Activated T-cell treated with anti-CD3 and anti-CD28 coated beads, Interleukin-2, amount 50 U/mL, for 24 hours (primary cell): ENCODE results near the gene GLRA3.

Experiments
- DNase-seq: peaks from one replicate; pipeline ENCODE4 v3.0.0-alpha.2; 2020
- H3K27ac Mint-ChIP-seq: 2 replicates; pipeline ENCODE4 v1.8.0; 2020; ENCODE audit warnings: mild to moderate bottlenecking, mixed read lengths
- H3K27me3 Mint-ChIP-seq: 2 replicates; pipeline ENCODE4 v1.8.0; 2020; ENCODE audit warnings: mixed read lengths
- H3K36me3 Mint-ChIP-seq: 2 replicates; pipeline ENCODE4 v1.8.0; 2020; ENCODE audit warnings: low read depth, mixed read lengths
- H3K4me1 Mint-ChIP-seq: 2 replicates; pipeline ENCODE4 v1.8.0; 2020; ENCODE audit warnings: low read depth, mixed read lengths
- H3K4me3 Mint-ChIP-seq: 2 replicates; pipeline ENCODE4 v1.8.0; 2020; ENCODE audit warnings: mild to moderate bottlenecking, moderate library complexity, mixed read lengths
- H3K9me3 Mint-ChIP-seq: 2 replicates; pipeline ENCODE4 v1.8.0; 2020; ENCODE audit warnings: mixed read lengths

The GLRA3 gene

DNA sequence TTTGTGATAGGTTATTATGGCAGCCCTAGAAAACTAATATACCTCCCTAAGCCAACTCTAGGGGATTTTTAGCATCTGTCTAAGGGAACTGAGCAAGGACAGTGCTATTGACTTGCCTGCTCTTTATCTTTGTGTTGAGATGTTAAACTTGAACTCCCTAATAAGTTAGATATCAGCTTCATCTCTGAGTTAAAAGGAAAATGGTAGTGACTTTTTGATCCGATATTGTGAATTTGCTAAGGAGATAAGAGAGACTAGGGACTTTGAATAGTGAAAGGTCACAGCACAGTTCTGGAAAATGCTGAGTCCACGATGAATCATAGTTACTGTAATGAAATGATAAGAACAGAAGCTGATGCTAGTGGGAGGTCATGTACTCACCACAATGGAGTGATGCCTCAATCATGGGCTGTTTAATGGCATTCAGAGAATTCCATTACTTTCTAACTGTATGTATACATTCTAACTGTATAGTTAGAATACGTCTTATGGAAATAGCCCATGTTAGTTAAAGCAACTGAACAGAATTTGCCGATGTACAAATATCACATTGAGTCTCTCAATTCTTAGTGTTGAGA is 147.2 kb downstream of the GLRA3 start:
- no peak overlapping the region for H3K4me3 Mint-ChIP-seq
- no peak for DNase-seq

DNA sequence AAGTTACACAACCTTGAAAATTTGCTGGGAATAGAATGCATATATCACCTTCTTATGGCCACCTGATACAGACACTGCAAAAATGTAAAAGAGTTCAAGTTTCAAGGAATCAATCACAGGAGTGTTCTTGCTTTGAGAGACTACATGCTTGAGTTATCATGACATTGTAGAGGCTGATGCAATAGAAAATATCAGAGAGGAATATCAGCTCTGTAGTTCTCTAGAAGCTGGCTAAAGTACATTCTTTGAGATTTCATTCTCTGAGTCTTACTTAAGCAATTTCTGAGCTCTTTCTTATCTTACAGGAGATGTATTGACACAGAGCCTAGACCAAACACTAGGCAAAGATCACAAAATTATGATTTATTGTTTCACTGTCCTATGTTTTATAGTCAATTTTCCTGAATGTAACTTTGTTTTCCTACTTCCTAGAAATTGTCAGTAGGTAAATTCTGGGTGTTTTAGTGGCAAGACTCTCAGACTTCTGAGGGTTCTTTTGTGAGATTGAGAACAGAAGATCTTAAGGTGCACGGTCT is 154.7 kb downstream of the GLRA3 start:
- no peak for DNase-seq

More for the DNA sequence above, 147.2 kb downstream of the GLRA3 start:
- H3K4me1 Mint-ChIP-seq = peaks cover 6% of the 10 kb centered on the region
- no peaks in the 10 kb centered on the region for H3K36me3 Mint-ChIP-seq
- H3K27ac Mint-ChIP-seq = no peak overlapping the region
- no peaks in the 10 kb centered on the region for H3K9me3 Mint-ChIP-seq
- peaks cover 7% of the 10 kb centered on the region for H3K27me3 Mint-ChIP-seq

GRCh38 chr4:174673865-174674264 is 155.2 kb downstream of the GLRA3 start:
- no peak overlapping the region for H3K27ac Mint-ChIP-seq

More for the DNA sequence above, 154.7 kb downstream of the GLRA3 start:
- Mint-ChIP-seq H3K4me3 (no peak overlapping the region), H3K36me3 (no peaks in the 10 kb centered on the region), H3K27me3 (peaks cover 6% of the 10 kb centered on the region), H3K4me1 (no peaks in the 10 kb centered on the region), H3K27ac (no peak overlapping the region), H3K9me3 (no peaks in the 10 kb centered on the region)

DNA sequence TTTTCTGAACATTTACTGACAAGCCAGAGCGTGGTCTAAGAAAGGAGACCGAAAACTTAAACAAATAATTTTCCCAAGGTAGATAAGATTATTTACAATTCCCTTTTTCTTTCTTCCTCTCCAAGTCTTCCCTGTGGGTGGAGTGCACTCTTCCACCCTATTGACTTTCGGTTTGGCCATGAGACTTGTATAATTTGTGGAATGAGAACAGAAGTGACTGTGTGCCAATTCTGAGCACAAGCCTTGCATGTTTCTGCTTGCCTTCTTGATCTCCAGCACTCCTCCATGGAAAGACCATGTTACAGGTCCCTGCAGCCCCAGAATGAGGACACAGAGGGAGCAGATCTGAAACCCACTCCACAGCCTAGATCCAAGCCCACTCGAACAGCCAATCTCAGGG is 156.8 kb downstream of the GLRA3 start:
- Mint-ChIP-seq H3K36me3 (no peaks in the 10 kb centered on the region), H3K27me3 (peaks cover 2% of the 10 kb centered on the region), H3K4me3 (no peak overlapping the region), H3K27ac (no peak overlapping the region), H3K4me1 (no peaks in the 10 kb centered on the region), H3K9me3 (no peaks in the 10 kb centered on the region)
- DNase-seq = no peak

More at GRCh38 chr4:174673865-174674264, 155.2 kb downstream of the GLRA3 start:
- Mint-ChIP-seq H3K4me1 (no peaks in the 10 kb centered on the region), H3K4me3 (no peak overlapping the region), H3K27me3 (peaks cover 6% of the 10 kb centered on the region), H3K36me3 (no peaks in the 10 kb centered on the region), H3K9me3 (no peaks in the 10 kb centered on the region)
- no peak for DNase-seq

GRCh38 chr4:174669270-174669669 is 159.8 kb downstream of the GLRA3 start:
- Mint-ChIP-seq H3K4me1 (no peaks in the 10 kb centered on the region), H3K4me3 (no peak overlapping the region), H3K9me3 (no peaks in the 10 kb centered on the region), H3K27ac (no peak overlapping the region), H3K36me3 (no peaks in the 10 kb centered on the region), H3K27me3 (peaks cover 2% of the 10 kb centered on the region)
- DNase-seq = no peak

DNA sequence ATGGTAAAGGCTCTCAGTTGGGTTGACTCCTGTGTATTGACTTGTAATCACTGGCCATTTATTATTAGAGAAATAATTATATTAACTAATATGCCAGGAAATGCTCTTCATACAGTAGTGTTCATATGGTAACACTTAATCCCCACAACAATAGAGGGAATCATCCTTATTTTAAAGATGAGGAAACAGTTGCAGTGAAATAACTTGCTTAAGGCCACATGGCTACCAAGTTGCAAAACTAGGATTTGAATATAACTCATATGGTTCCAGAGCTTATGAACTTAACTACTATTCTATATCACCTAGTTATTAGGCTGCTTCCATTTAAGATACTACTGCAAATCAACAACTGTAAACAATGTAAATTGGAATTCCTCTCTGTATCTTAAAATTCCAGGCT is 163.2 kb downstream of the GLRA3 start:
- no peaks in the 10 kb centered on the region for H3K27me3 Mint-ChIP-seq
- H3K4me3 Mint-ChIP-seq = no peak overlapping the region
- no peaks in the 10 kb centered on the region for H3K4me1 Mint-ChIP-seq
- no peak for DNase-seq
- H3K36me3 Mint-ChIP-seq = no peaks in the 10 kb centered on the region
- H3K9me3 Mint-ChIP-seq = no peaks in the 10 kb centered on the region
- no peak overlapping the region for H3K27ac Mint-ChIP-seq

DNA sequence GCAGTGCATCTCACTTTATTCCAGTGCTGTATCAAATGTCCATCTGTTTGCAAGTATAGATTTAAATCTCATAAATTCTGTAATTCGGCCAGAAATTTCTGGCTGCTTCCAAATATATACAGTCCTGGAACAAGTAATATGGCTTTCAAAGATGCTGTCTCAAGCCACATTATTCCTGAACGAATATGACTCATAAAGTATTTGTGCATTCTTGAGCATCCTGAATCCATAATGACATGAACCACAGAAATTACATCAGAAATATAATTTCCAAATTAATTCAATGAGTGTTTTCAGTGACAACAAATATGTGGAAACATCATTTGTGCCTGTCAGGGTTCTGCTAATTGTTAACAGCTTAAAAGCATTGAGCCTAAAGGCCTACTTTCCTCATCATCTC is 165.8 kb downstream of the GLRA3 start:
- Mint-ChIP-seq H3K4me3 (no peak overlapping the region), H3K4me1 (no peaks in the 10 kb centered on the region), H3K9me3 (no peaks in the 10 kb centered on the region), H3K27ac (no peak overlapping the region), H3K36me3 (no peaks in the 10 kb centered on the region), H3K27me3 (no peaks in the 10 kb centered on the region)
- DNase-seq = no peak

DNA sequence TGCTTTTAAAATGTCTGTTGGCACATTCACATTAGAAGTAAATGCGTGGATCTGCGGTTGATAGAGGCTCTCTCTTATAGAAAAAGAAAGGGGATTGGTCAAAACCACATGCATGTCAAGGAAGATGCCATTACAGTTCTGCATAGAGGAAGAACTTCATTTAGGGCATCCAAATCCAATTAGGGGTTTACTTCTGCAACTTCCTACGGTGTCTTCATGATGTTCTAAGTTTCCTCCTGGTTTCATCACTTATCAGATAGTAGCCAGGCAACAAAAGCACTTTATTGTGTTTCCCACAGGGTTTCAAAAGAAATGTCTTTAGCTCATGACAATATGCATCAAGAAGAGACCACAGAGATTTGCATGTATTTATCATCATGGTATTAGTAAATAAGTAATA is 170.8 kb downstream of the GLRA3 start:
- Mint-ChIP-seq H3K27ac (no peak overlapping the region), H3K27me3 (peaks cover 3% of the 10 kb centered on the region), H3K4me3 (no peak overlapping the region), H3K36me3 (no peaks in the 10 kb centered on the region), H3K9me3 (no peaks in the 10 kb centered on the region), H3K4me1 (no peaks in the 10 kb centered on the region)
- DNase-seq = no peak

GRCh38 chr4:174657472-174657871 is 171.6 kb downstream of the GLRA3 start:
- H3K9me3 Mint-ChIP-seq = no peaks in the 10 kb centered on the region
- H3K27me3 Mint-ChIP-seq = peaks cover 3% of the 10 kb centered on the region
- no peak for DNase-seq
- no peak overlapping the region for H3K27ac Mint-ChIP-seq
- H3K36me3 Mint-ChIP-seq = no peaks in the 10 kb centered on the region
- H3K4me1 Mint-ChIP-seq = no peaks in the 10 kb centered on the region
- no peak overlapping the region for H3K4me3 Mint-ChIP-seq

DNA sequence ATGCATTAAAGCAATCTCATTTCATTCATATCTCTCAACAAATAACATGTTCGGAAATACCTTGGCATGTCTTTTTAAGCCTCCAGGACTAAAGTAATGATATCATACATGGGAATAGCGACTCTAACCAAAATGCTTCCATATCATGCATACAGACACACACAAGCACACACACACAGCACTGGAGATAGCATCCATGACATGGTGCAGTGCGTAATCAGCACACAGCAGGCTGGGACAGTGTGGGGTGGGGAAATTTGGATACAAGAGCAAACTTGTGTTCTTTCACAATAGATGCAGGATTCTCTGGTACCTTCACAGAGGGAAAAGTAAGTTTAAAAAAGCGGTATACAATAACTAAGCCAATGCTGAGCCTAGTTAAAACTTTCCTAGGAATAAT is 174.4 kb downstream of the GLRA3 start:
- H3K4me3 Mint-ChIP-seq = no peak overlapping the region
- no peaks in the 10 kb centered on the region for H3K36me3 Mint-ChIP-seq
- H3K4me1 Mint-ChIP-seq = no peaks in the 10 kb centered on the region
- no peak overlapping the region for H3K27ac Mint-ChIP-seq
- no peaks in the 10 kb centered on the region for H3K9me3 Mint-ChIP-seq
- H3K27me3 Mint-ChIP-seq = peaks cover 3% of the 10 kb centered on the region
- DNase-seq = no peak

DNA sequence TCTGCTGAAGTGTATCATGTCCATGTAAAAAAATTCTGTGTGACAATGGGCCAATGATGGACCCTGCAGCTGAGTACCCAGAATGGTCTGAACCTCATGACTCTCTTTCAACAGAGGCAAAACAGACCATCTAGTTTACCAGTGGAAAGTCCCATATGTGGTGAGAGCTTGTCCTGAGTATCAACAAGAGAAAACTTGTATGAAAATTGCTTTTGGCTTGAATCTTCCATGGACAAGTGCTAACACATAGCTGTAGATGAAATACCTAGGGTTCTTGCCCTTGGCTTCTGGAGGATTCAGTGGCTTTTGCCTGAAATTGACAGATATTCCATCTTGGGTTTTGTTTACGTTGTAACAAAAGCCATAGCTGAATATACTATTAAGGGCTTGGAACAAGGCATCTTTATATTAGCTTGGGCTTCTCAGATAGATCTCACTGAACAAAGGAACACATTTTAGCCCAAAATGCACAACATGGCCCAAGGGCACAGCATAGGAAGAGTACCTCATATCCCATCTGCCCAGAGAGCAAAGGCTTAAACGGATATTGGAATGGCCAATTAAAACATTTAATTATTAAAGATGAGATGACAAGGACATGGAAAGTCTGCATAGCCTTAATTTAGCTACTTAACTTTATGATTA is 178.2 kb downstream of the GLRA3 start:
- no peak for DNase-seq

DNA sequence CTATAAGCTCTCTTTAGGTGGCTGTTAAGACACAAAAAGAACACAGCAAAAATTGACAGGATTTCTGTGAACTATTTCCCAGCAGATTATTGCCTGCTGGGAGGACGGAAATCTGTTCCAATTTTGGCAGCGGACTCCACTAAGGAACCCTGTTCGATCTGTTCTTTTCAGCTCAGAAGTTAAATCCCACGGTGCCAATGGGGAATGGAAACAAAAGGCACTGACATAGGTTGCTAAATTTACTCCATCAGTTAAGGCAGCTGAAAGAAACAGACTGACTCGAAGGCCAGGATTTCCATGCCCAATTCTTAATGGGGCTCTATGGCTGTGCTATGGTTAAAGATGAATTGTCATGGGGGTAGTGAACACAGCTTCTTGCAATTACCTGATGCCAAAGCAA is 180.2 kb downstream of the GLRA3 start:
- Mint-ChIP-seq H3K27me3 (no peaks in the 10 kb centered on the region), H3K9me3 (no peaks in the 10 kb centered on the region), H3K4me3 (no peak overlapping the region), H3K4me1 (no peaks in the 10 kb centered on the region), H3K36me3 (no peaks in the 10 kb centered on the region), H3K27ac (no peak overlapping the region)
- DNase-seq = no peak

More for the DNA sequence above, 178.2 kb downstream of the GLRA3 start:
- peaks cover 3% of the 10 kb centered on the region for H3K27me3 Mint-ChIP-seq
- H3K36me3 Mint-ChIP-seq = no peaks in the 10 kb centered on the region
- H3K4me1 Mint-ChIP-seq = no peaks in the 10 kb centered on the region
- no peak overlapping the region for H3K27ac Mint-ChIP-seq
- H3K4me3 Mint-ChIP-seq = no peak overlapping the region
- H3K9me3 Mint-ChIP-seq = no peaks in the 10 kb centered on the region

GRCh38 chr4:174646326-174646725 is 182.7 kb downstream of the GLRA3 start:
- Mint-ChIP-seq H3K27ac (no peak overlapping the region), H3K27me3 (no peaks in the 10 kb centered on the region), H3K36me3 (no peaks in the 10 kb centered on the region), H3K9me3 (no peaks in the 10 kb centered on the region), H3K4me3 (no peak overlapping the region), H3K4me1 (no peaks in the 10 kb centered on the region)
- DNase-seq = no peak

- no peaks in the 10 kb centered on the region for H3K9me3 Mint-ChIP-seq
- no peak overlapping the region for H3K27ac Mint-ChIP-seq
- no peak overlapping the region for H3K4me3 Mint-ChIP-seq
- no peak for DNase-seq
- H3K4me1 Mint-ChIP-seq = no peaks in the 10 kb centered on the region
- no peaks in the 10 kb centered on the region for H3K36me3 Mint-ChIP-seq
- H3K27me3 Mint-ChIP-seq = no peaks in the 10 kb centered on the region
These were observed 188.9 kb downstream of the GLRA3 start for GRCh38 chr4:174640146-174640545.

- Mint-ChIP-seq H3K4me3 (no peak overlapping the region), H3K27me3 (no peaks in the 10 kb centered on the region), H3K4me1 (peaks cover 4% of the 10 kb centered on the region), H3K9me3 (no peaks in the 10 kb centered on the region), H3K27ac (no peak overlapping the region), H3K36me3 (no peaks in the 10 kb centered on the region)
- DNase-seq = no peak
These were observed 193.3 kb downstream of the GLRA3 start for GRCh38 chr4:174635732-174636131.
